Measurements from ENCODE around the gene OPA3. TPM values are rescaled to one million over a fixed set of nuclear protein-coding genes. Genes with fewer than 3 reads are reported as not detected.
A peak's percentile ranks its signal among the peaks of the same experiment; 100 is the strongest.

Gene OPA3
- polyA plus RNA-seq, 3 donors: 4.4 to 6.9 (median 5.6) TPM

DNA sequence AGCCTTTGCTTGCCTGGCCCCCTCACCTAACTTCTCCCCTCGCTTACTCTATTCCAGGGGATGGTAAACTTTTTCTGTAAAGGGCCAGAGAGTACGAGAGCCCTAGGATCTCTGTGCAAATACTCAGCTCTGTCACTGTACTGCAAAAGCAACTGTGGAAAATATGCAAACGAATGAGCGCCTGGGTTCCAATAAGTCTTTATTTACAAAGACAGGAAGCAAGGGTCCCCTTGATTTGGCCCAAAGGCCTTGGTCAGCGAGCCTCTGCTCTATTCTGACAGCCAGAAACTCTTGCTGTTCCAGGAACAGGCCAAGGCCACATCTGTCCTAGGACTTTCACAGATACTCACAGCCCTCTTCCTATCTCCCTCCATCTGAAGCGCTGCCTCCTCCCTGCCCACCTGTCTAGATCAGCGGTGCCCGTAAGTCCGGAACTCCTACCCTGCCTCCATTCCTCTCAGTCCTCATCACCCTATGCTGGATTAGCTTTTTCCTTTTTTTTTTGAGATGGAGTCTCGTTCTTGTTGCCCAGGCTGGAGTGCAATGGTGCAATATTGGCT is 37.3 kb downstream of the OPA3 start:
- Histone ChIP-seq H3K36me3 (replicated peaks in 1 of 2; ENCODE audit: control insufficient read depth in 1 of 2, insufficient read depth in 2 of 2, low read length in 2 of 2) (peaks cover 0 to 4% of the 10 kb centered on the region in 2 donors), H3K27ac (ENCODE audit: low read depth in 1 of 2, low read length in 2 of 2) (no peak overlapping the region), H3K4me2 (replicated peaks; ENCODE audit: extremely low read depth, low read length, poor library complexity, severe bottlenecking) (no peak overlapping the region), H3K4me3 (replicated peaks in 1 of 3; ENCODE audit: low read depth in 2 of 3, low read length in 3 of 3) (no peak overlapping the region), H3K9me3 (replicated peaks in 1 of 2; ENCODE audit: control insufficient read depth in 1 of 2, insufficient read depth in 1 of 2, low read length in 2 of 2) (no peaks in the 10 kb centered on the region), H3K4me1 (ENCODE audit: control insufficient read depth in 1 of 2, insufficient read depth in 2 of 2, low read length in 2 of 2) (peaks cover 19 to 21% of the 10 kb centered on the region in 2 donors), H2AFZ (ENCODE audit: insufficient read depth, low read depth, low read length, poor library complexity, severe bottlenecking) (no peak overlapping the region), H3K79me2 (ENCODE audit: insufficient read depth, low read length) (no peaks in the 10 kb centered on the region), H3K9ac (ENCODE audit: insufficient read depth, low read length, poor library complexity, severe bottlenecking) (no peak overlapping the region), H3K27me3 (ENCODE audit: control insufficient read depth in 2 of 2, insufficient read depth in 2 of 2, low read length in 2 of 2) (no peaks in the 10 kb centered on the region), H4K20me1 (ENCODE audit: insufficient read depth, low read length) (no peaks in the 10 kb centered on the region)
- intact Hi-C loops (cut with micrococcal nuclease): no loop called here
- Mint-ChIP-seq H3K4me3 (no peak overlapping the region), H3K4me1 (peaks cover 30% of the 10 kb centered on the region), H3K36me3 (peaks cover 0 to under 1% of the 10 kb centered on the region in 2 donors), H3K27ac (peak overlapping the region in 1 of 7 donors; percentile 4), H3K9me3 (peaks cover 0 to 2% (median 0%) of the 10 kb centered on the region in 7 donors), H3K27me3 (ENCODE audit: low read depth in 3 of 3) (peaks cover 0 to 2% (median 2%) of the 10 kb centered on the region in 3 donors)
- WGBS (ENCODE audit: insufficient coverage): 74% methylated on average over 4 of the region's 10 CpGs
- DNase-seq: no peak
- TF ChIP-seq, protein P1, sequence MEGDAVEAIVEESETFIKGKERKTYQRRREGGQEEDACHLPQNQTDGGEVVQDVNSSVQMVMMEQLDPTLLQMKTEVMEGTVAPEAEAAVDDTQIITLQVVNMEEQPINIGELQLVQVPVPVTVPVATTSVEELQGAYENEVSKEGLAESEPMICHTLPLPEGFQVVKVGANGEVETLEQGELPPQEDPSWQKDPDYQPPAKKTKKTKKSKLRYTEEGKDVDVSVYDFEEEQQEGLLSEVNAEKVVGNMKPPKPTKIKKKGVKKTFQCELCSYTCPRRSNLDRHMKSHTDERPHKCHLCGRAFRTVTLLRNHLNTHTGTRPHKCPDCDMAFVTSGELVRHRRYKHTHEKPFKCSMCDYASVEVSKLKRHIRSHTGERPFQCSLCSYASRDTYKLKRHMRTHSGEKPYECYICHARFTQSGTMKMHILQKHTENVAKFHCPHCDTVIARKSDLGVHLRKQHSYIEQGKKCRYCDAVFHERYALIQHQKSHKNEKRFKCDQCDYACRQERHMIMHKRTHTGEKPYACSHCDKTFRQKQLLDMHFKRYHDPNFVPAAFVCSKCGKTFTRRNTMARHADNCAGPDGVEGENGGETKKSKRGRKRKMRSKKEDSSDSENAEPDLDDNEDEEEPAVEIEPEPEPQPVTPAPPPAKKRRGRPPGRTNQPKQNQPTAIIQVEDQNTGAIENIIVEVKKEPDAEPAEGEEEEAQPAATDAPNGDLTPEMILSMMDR (IDR thresholded peaks at IDR 0.05): no peak

GRCh38 chr19:45542234-45542668 is 42.4 kb downstream of the OPA3 start:
- H3K4me1 Mint-ChIP-seq: peaks cover 19% of the 10 kb centered on the region
- H3K27ac Mint-ChIP-seq: no peak overlapping the region
- H2AFZ ChIP-seq (ENCODE audit: insufficient read depth, low read depth, low read length, poor library complexity, severe bottlenecking): no peak overlapping the region
- DNase-seq: no peak
- peaks cover 18 to 20% of the 10 kb centered on the region in 2 donors for H3K4me1 ChIP-seq (ENCODE audit: control insufficient read depth in 1 of 2, insufficient read depth in 2 of 2, low read length in 2 of 2)
- no peak overlapping the region for H3K4me3 ChIP-seq (replicated peaks in 1 of 3; ENCODE audit: low read depth in 2 of 3, low read length in 3 of 3)
- no peaks in the 10 kb centered on the region for H3K79me2 ChIP-seq (ENCODE audit: insufficient read depth, low read length)
- TF ChIP-seq, protein P1 (IDR thresholded peaks at IDR 0.05): no peak
- 96% methylated on average over 5 of the region's 7 CpGs for WGBS (ENCODE audit: insufficient coverage)
- peaks cover 0 to 3% of the 10 kb centered on the region in 2 donors for H3K36me3 Mint-ChIP-seq
- H3K9ac ChIP-seq (ENCODE audit: insufficient read depth, low read length, poor library complexity, severe bottlenecking): no peak overlapping the region
- H3K36me3 ChIP-seq (replicated peaks in 1 of 2; ENCODE audit: control insufficient read depth in 1 of 2, insufficient read depth in 2 of 2, low read length in 2 of 2): no peaks in the 10 kb centered on the region
- H3K4me2 ChIP-seq (replicated peaks; ENCODE audit: extremely low read depth, low read length, poor library complexity, severe bottlenecking): no peak overlapping the region
- H3K27me3 ChIP-seq (ENCODE audit: control insufficient read depth in 2 of 2, insufficient read depth in 2 of 2, low read length in 2 of 2): no peaks in the 10 kb centered on the region
- peaks cover 6 to 21% (median 16%) of the 10 kb centered on the region in 7 donors for H3K9me3 Mint-ChIP-seq
- H3K27ac ChIP-seq (ENCODE audit: low read depth in 1 of 2, low read length in 2 of 2): no peak overlapping the region
- intact Hi-C loops (cut with micrococcal nuclease): no loop called here
- peaks cover 13 to 16% of the 10 kb centered on the region in 2 donors for H3K9me3 ChIP-seq (replicated peaks in 1 of 2; ENCODE audit: control insufficient read depth in 1 of 2, insufficient read depth in 1 of 2, low read length in 2 of 2)
- no peak overlapping the region for H3K4me3 Mint-ChIP-seq
- H3K27me3 Mint-ChIP-seq (ENCODE audit: low read depth in 3 of 3): no peaks in the 10 kb centered on the region
- H4K20me1 ChIP-seq (ENCODE audit: insufficient read depth, low read length): no peaks in the 10 kb centered on the region

Data from CD14-positive monocyte (primary cell).